Kidney epithelial cell (primary cell): ENCODE results near the gene NELFA. TPM values are rescaled to one million over a fixed set of nuclear protein-coding genes. Genes with fewer than 3 reads are reported as not detected.

ENCODE experiments used
- DNase-seq: peaks from one replicate; pipeline ENCODE4 v3.0.0-alpha.2; 2010; ENCODE audit warnings: low read depth
- H3K27me3 ChIP-seq: 2 replicates; pipeline ENCODE4 v1.6.0; 2011; ENCODE audit warnings: low read length; ENCODE audit not compliant: control insufficient read depth, insufficient read depth
- H3K36me3 ChIP-seq: 2 replicates; pipeline ENCODE4 v1.5.1; 2011; ENCODE audit warnings: low read length; ENCODE audit not compliant: control insufficient read depth, insufficient read depth
- H3K4me3 ChIP-seq: 2 replicates; pipeline ENCODE4 v1.5.1; 2011; ENCODE audit warnings: low read depth, mild to moderate bottlenecking, control low read depth, low read length
- total RNA-seq: library from RNA; depleted of rRNA; stranded (reverse); fragments of >200 nt; gene quantifications from 2 replicates; pipeline ENCODE4 v1.2.3, GENCODE V29; 2015
- TF ChIP-seq, protein P1 (sequence below): IDR thresholded peaks from 2 replicates; pipeline ENCODE4 v1.5.1; 2011; ENCODE audit warnings: mild to moderate bottlenecking, moderate library complexity, low read length, control low read depth, inconsistent platforms; ENCODE audit not compliant: insufficient read depth, poor library complexity, severe bottlenecking

NELFA gene
- total RNA-seq, 1 donor from 2014 or later, result 31.9 TPM

DNA sequence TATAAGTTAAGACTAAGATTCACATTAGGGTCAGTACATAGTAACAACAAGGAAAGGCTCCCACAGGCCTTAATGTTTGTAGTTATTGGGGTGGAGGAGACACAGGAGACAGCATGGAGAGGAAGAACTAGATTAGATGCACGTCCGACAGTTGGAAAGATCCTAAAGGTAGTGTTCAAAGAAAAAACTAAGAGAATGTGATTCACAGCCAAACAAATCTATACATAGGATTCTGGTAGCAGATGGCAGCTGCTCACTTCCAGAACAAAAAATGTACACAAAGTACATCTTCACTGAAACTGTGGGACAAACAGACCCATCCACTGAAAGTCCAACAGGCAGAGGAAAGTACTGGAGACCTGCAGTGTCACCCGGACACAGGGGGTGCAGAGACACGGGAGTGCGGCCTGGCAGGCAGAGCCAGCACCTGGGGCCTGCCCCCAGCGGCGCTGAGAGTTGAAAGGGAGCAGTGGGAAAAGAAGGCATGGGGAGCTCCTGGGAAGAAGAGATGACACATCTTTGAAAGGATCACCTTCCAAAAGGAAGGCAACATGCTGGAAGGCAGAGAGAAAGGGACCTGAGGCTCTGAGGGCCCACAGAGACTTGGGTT lies 40.0 kb downstream of the NELFA start:
- H3K36me3 ChIP-seq, result no peaks in the 10 kb centered on the region
- H3K4me3 ChIP-seq, result no peak overlapping the region
- TF ChIP-seq, protein P1, sequence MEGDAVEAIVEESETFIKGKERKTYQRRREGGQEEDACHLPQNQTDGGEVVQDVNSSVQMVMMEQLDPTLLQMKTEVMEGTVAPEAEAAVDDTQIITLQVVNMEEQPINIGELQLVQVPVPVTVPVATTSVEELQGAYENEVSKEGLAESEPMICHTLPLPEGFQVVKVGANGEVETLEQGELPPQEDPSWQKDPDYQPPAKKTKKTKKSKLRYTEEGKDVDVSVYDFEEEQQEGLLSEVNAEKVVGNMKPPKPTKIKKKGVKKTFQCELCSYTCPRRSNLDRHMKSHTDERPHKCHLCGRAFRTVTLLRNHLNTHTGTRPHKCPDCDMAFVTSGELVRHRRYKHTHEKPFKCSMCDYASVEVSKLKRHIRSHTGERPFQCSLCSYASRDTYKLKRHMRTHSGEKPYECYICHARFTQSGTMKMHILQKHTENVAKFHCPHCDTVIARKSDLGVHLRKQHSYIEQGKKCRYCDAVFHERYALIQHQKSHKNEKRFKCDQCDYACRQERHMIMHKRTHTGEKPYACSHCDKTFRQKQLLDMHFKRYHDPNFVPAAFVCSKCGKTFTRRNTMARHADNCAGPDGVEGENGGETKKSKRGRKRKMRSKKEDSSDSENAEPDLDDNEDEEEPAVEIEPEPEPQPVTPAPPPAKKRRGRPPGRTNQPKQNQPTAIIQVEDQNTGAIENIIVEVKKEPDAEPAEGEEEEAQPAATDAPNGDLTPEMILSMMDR, result no peak
- DNase-seq, result no peak
- no peaks in the 10 kb centered on the region for H3K27me3 ChIP-seq

DNA sequence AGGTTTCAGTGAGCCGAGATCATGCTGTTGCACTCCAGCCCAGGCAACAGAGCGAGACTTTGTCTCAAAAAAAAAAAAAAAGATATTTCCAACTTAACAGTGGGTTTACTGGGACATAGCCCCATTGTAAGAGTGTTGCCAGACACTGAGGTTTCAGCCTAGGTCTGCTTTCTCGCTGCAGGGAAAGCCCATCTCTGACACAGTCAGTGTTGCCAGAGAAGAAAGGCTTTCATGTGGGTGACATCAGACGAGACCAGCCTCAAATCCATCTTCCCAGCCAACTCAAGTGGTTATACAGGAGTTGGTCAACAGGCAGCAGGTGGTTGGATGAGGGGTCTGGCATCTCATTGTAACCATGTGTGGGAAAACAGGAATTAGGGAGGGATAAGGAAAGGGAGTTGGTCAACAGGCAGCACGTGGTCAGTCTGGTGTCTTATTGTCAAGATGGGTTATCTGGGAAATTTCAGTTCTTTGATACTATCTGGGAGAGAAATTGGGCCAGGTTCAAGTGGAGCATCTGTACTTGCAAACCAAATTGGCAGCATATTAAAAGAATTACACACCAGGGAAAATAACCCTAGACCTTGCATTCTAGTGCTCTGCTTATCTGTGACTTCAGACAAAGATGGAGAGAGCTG lies 41.1 kb downstream of the NELFA start:
- Histone ChIP-seq H3K36me3 (peaks cover 1% of the 10 kb centered on the region), H3K27me3 (no peaks in the 10 kb centered on the region), H3K4me3 (no peak overlapping the region)
- DNase-seq, result no peak
- TF ChIP-seq, protein P1, result no peak

DNA sequence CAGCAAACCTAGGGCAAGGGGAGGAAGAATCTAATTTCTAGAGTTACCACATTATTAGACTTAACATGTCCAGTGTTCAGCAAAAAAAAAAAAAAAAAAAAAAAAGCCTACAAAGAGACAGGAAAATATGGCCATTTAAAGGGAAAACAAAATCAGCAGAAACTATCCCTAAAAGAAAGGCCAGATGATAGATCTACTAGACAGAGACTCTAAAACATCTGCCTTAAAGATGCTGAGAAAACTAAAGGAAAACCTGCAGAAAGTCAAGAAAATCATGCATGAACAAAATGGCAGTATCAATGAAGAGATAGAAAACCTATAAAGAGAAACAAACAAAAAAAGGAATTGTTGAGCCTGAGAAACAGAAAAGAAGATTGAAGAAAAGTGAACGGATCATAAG lies 43.8 kb downstream of the NELFA start:
- Histone ChIP-seq H3K4me3 (no peak overlapping the region), H3K36me3 (peaks cover 7% of the 10 kb centered on the region), H3K27me3 (no peaks in the 10 kb centered on the region)
- DNase-seq, result no peak
- TF ChIP-seq, protein P1, result no peak

DNA sequence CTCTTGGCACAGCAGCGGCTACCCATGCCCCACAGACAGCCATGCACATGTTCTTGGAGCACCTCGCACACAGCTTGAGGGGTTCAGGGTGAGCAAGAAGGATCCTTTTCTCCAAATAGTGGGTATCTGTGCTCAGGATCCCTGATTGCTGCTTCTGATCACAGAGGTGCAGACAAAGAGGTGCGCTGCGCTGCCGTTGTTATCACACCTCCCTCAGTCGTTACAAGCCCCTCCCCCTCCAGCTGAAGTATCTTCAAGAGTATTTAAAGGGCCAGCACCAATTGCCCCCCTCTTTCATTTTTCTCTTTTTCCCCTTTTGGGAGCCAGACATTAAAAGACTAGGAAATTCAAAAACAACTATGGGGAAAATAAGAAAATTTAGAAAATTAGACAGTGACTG lies 44.3 kb downstream of the NELFA start:
- Histone ChIP-seq H3K4me3 (no peak overlapping the region), H3K27me3 (no peaks in the 10 kb centered on the region), H3K36me3 (peaks cover 7% of the 10 kb centered on the region)
- TF ChIP-seq, protein P1, result no peak
- DNase-seq, result no peak

DNA sequence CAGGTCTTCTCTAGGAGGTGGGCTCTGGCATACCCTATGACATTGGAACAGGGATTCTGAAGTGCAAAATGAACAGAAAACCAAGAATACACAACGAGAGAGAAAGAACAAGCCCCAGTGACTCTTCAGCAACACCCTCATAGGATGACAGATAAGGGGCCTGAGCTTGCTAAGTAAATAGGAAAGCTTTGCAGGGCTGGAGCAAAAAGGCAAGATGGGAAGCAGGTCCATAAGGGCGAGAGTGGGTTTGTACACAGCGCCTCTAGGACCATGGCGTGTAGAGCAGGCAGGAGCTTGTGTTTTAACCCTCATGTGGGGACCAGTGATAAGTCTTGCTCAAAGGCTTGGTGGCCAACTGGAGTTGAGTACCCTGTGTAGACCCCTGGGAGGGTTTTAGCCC lies 45.8 kb downstream of the NELFA start:
- peaks cover 7% of the 10 kb centered on the region for H3K36me3 ChIP-seq
- no peak for DNase-seq
- no peaks in the 10 kb centered on the region for H3K27me3 ChIP-seq
- no peak overlapping the region for H3K4me3 ChIP-seq
- TF ChIP-seq, protein P1, result no peak

DNA sequence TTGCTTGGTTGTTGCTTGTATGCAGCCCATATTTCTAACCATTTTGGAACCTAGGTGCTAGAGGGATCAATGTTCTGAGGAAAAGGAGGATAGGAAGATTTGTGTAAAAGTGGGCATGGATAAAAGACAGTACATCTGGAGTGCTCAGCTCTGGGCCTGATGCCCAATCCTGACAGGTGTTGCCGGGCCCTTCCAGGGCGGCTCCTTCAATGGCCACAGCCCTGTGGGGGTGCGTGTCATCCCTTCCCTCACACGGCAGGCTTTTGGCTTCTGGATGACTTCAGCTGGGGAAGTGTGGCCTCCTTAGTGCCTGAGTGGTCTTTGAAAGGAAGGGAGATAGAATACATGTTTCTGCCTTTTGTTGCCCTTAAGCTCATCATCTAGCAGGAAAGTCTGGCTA lies 47.2 kb downstream of the NELFA start:
- H3K36me3 ChIP-seq, result peaks cover 7% of the 10 kb centered on the region
- no peaks in the 10 kb centered on the region for H3K27me3 ChIP-seq
- no peak for DNase-seq

More for the DNA sequence above, 47.2 kb downstream of the NELFA start:
- TF ChIP-seq, protein P1, result no peak
- no peak overlapping the region for H3K4me3 ChIP-seq
